SK-N-SH treated with all-trans-retinoic acid at 6 μM for 48 hours (cell line): ENCODE measurements around the gene DUSP2.

ENCODE experiments used
- ATAC-seq: fragments of 200-7000 bp; cut with Tn5 transposase; 3 replicates; pipeline ENCODE4 v1.9.1; 2020; ENCODE audit warnings: mild to moderate bottlenecking, moderate library complexity
- BACH2 ChIP-seq: fragments of 250-450 bp; sonication (Bioruptor Pico); IDR thresholded peaks from 2 replicates; pipeline ENCODE4 v1.9.0; 2021; ENCODE audit warnings: mild to moderate bottlenecking, borderline replicate concordance
- ESRRG ChIP-seq: fragments of 250-450 bp; sonication (Bioruptor Pico); IDR thresholded peaks from 2 replicates; pipeline ENCODE4 v1.6.1; 2021; ENCODE audit warnings: mild to moderate bottlenecking
- GLIS3 ChIP-seq: fragments of 250-450 bp; sonication (Bioruptor Pico); IDR thresholded peaks from 2 replicates; pipeline ENCODE4 v1.5.0; 2020; ENCODE audit warnings: mild to moderate bottlenecking, moderate library complexity
- ISL1 ChIP-seq: fragments of 250-450 bp; sonication (Bioruptor Pico); IDR thresholded peaks from 2 replicates; pipeline ENCODE4 v2.1.2; 2022; ENCODE audit warnings: mild to moderate bottlenecking, moderate library complexity
- OSR1 ChIP-seq: fragments of 250-450 bp; sonication (Bioruptor Pico); IDR thresholded peaks from 2 replicates; pipeline ENCODE4 v1.8.0; 2022; ENCODE audit warnings: moderate library complexity, mild to moderate bottlenecking, inconsistent platforms
- PPARA ChIP-seq: fragments of 250-450 bp; sonication (Bioruptor Pico); IDR thresholded peaks from 2 replicates; pipeline ENCODE4 v1.5.0; 2020; ENCODE audit warnings: mild to moderate bottlenecking, borderline replicate concordance
- RARB ChIP-seq: fragments of 250-450 bp; sonication (Bioruptor Pico); IDR thresholded peaks from 2 replicates; pipeline ENCODE4 v1.8.0; 2021; ENCODE audit warnings: mild to moderate bottlenecking, moderate library complexity
- SNAI2 ChIP-seq: fragments of 250-450 bp; sonication (Bioruptor Pico); IDR thresholded peaks from 2 replicates; pipeline ENCODE4 v1.5.0; 2020; ENCODE audit warnings: mild to moderate bottlenecking, moderate library complexity
- TCF4 ChIP-seq: fragments of 250-450 bp; sonication (Bioruptor Pico); IDR thresholded peaks from 2 replicates; pipeline ENCODE4 v1.8.0; 2021; ENCODE audit warnings: mild to moderate bottlenecking, moderate library complexity, borderline replicate concordance
- TOX ChIP-seq: fragments of 250-450 bp; sonication (Bioruptor Pico); IDR thresholded peaks from 2 replicates; pipeline ENCODE4 v1.8.0; 2021; ENCODE audit warnings: mild to moderate bottlenecking, moderate library complexity, borderline replicate concordance
- ZC3H10 ChIP-seq: fragments of 250-450 bp; sonication (Bioruptor Pico); IDR thresholded peaks from 2 replicates; pipeline ENCODE4 v1.5.1; 2021; ENCODE audit warnings: mild to moderate bottlenecking, moderate library complexity
- ZFP3 ChIP-seq: fragments of 250-450 bp; sonication (Bioruptor Pico); IDR thresholded peaks from 2 replicates; pipeline ENCODE4 v1.5.0; 2020; ENCODE audit warnings: mild to moderate bottlenecking, moderate library complexity
- ZFP30 ChIP-seq: fragments of 450-650 bp; formaldehyde crosslinking; IDR thresholded peaks from 2 replicates; pipeline ENCODE4 v1.5.0; 2022; ENCODE audit warnings: mild to moderate bottlenecking, moderate library complexity
- ZNF565 ChIP-seq: fragments of 450-650 bp; formaldehyde crosslinking; conservative IDR thresholded peaks from 2 replicates; pipeline ENCODE4 v1.5.0; 2020; ENCODE audit warnings: low read depth, mild to moderate bottlenecking, moderate library complexity
- ZNF70 ChIP-seq: fragments of 450-650 bp; formaldehyde crosslinking; IDR thresholded peaks from 2 replicates; pipeline ENCODE4 v1.5.0; 2020; ENCODE audit warnings: mild to moderate bottlenecking, moderate library complexity
- ZNF8 ChIP-seq: fragments of 450-650 bp; formaldehyde crosslinking; IDR thresholded peaks from 2 replicates; pipeline ENCODE4 v1.5.0; 2020; ENCODE audit warnings: mild to moderate bottlenecking, moderate library complexity
- TF ChIP-seq, protein P1 (sequence below): fragments of 250-450 bp; sonication (Bioruptor Pico); IDR thresholded peaks from 2 replicates; pipeline ENCODE4 v1.5.1; 2021; ENCODE audit warnings: mild to moderate bottlenecking, moderate library complexity
- TF ChIP-seq, protein P2 (sequence below): fragments of 250-450 bp; sonication (Bioruptor Pico); IDR thresholded peaks from 2 replicates; pipeline ENCODE4 v1.5.0; 2020; ENCODE audit warnings: mild to moderate bottlenecking, moderate library complexity
- TF ChIP-seq, protein P3 (sequence below): fragments of 250-450 bp; sonication (Bioruptor Pico); IDR thresholded peaks from 2 replicates; pipeline ENCODE4 v1.5.1; 2020; ENCODE audit warnings: low read depth, mild to moderate bottlenecking, moderate library complexity
- TF ChIP-seq, protein P4 (sequence below): fragments of 250-450 bp; sonication (Bioruptor Pico); IDR thresholded peaks from 2 replicates; pipeline ENCODE4 v1.8.0; 2021; ENCODE audit warnings: low read depth, mild to moderate bottlenecking, moderate library complexity, borderline replicate concordance

The DUSP2 gene

DNA sequence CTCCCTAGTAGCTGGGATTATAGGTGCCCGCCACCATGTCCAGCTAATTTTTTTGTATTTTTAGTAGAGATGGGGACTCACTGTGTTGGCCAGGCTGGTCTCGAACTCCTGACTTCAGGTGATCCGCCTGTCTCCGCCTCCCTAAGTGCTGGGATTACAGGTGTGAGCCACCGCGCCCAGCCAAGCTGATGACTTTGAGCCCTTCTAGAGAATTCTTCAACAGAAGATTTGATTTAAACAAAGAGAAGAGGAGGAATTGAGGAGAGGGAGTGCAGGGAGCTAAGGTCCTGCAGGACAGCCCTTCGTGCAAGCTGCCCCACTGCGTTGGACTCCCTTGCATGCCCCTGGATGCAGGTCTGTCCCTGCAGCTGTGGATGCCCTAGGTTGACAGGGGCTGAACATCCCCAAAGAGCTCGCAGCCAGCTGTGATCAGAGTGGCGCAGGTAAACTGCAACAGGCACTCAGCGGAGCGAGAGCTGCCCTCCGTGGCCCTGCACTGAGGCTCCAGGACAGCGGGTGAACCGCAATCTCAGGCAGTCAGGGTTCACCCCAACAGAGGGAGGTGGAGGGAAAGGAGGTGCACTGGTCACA is 42.5 kb downstream of the DUSP2 start:
- no peak for ATAC-seq
- TF ChIP-seq ZFP30 (no peak), RARB (CRISPR knock-in tag) (no peak), ZNF8 (CRISPR knock-in tag) (no peak), ZNF565 (no peak), ZNF70 (no peak), TOX (CRISPR knock-in tag) (no peak), GLIS3 (CRISPR knock-in tag) (no peak), SNAI2 (no peak), TCF4 (no peak)
- TF ChIP-seq, protein P1, sequence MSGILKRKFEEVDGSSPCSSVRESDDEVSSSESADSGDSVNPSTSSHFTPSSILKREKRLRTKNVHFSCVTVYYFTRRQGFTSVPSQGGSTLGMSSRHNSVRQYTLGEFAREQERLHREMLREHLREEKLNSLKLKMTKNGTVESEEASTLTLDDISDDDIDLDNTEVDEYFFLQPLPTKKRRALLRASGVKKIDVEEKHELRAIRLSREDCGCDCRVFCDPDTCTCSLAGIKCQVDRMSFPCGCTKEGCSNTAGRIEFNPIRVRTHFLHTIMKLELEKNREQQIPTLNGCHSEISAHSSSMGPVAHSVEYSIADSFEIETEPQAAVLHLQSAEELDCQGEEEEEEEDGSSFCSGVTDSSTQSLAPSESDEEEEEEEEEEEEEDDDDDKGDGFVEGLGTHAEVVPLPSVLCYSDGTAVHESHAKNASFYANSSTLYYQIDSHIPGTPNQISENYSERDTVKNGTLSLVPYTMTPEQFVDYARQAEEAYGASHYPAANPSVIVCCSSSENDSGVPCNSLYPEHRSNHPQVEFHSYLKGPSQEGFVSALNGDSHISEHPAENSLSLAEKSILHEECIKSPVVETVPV, result no peak

DNA sequence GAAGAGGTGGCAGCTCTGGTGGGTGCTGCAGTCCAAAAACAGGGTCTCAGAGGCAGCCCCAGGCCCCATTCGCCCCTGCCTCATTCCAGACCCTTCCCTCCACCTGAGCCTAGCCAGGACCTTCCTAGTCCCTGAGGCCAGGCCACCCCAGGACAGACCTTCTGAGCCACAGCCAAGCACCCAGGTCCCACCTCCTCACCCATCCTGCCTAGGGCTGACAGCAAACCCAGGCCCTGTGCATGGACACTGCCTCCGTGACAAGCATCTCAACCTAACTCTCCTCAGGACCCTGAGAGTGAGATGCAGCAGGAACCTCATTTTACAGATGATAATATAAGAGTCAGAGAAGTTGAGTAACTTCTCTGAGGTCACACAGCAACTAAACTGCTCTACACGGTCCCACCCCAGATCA is 44.3 kb downstream of the DUSP2 start:
- no peak for ATAC-seq
- TF ChIP-seq TCF4 (no peak), ZFP30 (no peak), OSR1 (CRISPR knock-in tag) (no peak), SNAI2 (no peak), ISL1 (CRISPR knock-in tag) (no peak), ESRRG (CRISPR knock-in tag) (no peak), PPARA (no peak), ZFP3 (CRISPR knock-in tag) (no peak), ZNF8 (CRISPR knock-in tag) (no peak)
- TF ChIP-seq, protein P1, result no peak
- TF ChIP-seq, protein P2, sequence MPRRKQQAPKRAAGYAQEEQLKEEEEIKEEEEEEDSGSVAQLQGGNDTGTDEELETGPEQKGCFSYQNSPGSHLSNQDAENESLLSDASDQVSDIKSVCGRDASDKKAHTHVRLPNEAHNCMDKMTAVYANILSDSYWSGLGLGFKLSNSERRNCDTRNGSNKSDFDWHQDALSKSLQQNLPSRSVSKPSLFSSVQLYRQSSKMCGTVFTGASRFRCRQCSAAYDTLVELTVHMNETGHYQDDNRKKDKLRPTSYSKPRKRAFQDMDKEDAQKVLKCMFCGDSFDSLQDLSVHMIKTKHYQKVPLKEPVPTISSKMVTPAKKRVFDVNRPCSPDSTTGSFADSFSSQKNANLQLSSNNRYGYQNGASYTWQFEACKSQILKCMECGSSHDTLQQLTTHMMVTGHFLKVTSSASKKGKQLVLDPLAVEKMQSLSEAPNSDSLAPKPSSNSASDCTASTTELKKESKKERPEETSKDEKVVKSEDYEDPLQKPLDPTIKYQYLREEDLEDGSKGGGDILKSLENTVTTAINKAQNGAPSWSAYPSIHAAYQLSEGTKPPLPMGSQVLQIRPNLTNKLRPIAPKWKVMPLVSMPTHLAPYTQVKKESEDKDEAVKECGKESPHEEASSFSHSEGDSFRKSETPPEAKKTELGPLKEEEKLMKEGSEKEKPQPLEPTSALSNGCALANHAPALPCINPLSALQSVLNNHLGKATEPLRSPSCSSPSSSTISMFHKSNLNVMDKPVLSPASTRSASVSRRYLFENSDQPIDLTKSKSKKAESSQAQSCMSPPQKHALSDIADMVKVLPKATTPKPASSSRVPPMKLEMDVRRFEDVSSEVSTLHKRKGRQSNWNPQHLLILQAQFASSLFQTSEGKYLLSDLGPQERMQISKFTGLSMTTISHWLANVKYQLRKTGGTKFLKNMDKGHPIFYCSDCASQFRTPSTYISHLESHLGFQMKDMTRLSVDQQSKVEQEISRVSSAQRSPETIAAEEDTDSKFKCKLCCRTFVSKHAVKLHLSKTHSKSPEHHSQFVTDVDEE (CRISPR knock-in tag), result no peak
- TF ChIP-seq, protein P3, sequence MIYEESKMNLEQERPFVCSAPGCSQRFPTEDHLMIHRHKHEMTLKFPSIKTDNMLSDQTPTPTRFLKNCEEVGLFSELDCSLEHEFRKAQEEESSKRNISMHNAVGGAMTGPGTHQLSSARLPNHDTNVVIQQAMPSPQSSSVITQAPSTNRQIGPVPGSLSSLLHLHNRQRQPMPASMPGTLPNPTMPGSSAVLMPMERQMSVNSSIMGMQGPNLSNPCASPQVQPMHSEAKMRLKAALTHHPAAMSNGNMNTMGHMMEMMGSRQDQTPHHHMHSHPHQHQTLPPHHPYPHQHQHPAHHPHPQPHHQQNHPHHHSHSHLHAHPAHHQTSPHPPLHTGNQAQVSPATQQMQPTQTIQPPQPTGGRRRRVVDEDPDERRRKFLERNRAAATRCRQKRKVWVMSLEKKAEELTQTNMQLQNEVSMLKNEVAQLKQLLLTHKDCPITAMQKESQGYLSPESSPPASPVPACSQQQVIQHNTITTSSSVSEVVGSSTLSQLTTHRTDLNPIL (CRISPR knock-in tag), result no peak
- TF ChIP-seq, protein P4, sequence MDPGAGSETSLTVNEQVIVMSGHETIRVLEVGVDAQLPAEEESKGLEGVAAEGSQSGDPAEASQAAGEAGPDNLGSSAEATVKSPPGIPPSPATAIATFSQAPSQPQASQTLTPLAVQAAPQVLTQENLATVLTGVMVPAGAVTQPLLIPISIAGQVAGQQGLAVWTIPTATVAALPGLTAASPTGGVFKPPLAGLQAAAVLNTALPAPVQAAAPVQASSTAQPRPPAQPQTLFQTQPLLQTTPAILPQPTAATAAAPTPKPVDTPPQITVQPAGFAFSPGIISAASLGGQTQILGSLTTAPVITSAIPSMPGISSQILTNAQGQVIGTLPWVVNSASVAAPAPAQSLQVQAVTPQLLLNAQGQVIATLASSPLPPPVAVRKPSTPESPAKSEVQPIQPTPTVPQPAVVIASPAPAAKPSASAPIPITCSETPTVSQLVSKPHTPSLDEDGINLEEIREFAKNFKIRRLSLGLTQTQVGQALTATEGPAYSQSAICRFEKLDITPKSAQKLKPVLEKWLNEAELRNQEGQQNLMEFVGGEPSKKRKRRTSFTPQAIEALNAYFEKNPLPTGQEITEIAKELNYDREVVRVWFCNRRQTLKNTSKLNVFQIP (CRISPR knock-in tag), result no peak

DNA sequence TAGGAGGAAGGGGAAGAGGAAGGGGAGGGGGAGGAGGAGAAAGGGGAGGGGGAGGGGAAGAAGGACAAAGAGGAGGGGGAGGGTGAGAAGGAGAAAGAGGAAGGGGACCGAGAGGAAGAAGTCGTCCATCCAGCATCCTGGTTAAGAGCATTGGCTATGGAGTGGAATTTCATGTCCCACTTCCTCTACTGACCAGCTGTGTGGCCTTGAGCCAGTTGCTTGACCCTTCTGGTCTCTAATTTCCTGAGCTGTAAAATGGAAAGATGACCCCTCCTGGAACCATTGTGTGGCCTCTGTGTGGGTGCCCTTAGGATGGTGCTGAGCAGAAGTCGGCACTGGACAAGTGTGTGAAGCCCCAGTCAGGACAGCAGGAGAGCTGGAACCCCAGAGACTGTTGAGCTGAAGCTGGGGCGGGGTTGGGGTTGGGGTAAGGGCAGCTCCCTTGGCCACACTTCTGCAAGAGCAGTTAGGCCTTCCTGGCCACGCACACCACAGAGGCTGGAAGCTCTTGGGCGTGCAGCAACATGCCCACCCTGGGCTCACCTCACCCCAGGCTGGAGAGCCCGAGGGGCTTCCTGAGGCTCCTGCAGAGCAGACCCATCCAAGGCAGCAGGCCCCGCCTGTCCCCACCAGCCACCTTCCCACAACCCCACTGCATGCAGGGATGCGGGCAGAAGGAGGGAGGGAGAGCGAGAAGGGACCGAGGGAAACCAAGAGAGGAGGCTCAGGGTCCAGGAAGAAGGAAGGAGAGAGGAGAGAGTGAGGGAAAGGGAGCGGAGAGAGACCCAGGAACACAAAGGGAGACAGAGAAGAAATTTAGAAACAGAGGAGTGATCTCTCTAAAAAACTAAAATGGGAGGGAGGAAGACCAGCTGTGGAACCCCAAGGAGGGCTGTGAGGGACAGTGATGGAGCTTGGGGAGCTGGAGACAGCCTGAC is 45.1 kb downstream of the DUSP2 start:
- no peak for ATAC-seq
- TF ChIP-seq ZC3H10 (CRISPR knock-in tag) (no peak), OSR1 (CRISPR knock-in tag) (no peak), BACH2 (no peak), RARB (CRISPR knock-in tag) (no peak), TOX (CRISPR knock-in tag) (no peak), ZFP3 (CRISPR knock-in tag) (no peak), ISL1 (CRISPR knock-in tag) (no peak), ZNF70 (no peak), ZNF565 (no peak), ESRRG (CRISPR knock-in tag) (no peak)
- TF ChIP-seq, protein P2 (CRISPR knock-in tag), result no peak
- TF ChIP-seq, protein P3 (CRISPR knock-in tag), result no peak
- TF ChIP-seq, protein P4 (CRISPR knock-in tag), result no peak
